Renal cortex interstitium (tissue), 11 donors: ENCODE results near the gene SLC22A17. TPM values are rescaled to one million over a fixed set of nuclear protein-coding genes. Genes with fewer than 3 reads are reported as not detected.

Source experiments
- DNase-seq, 11 donors: peaks; one replicate each; pipeline ENCODE4 v3.0.0-alpha.2; 2013; ENCODE audit warnings: low read depth in 9 of 11, low spot score in 4 of 11; ENCODE audit errors: extremely low read depth in 1 of 11
- polyA plus RNA-seq, 3 donors: library from polyadenylated mRNA; unstranded; fragments of 120-200 nt; gene quantifications; one replicate each; pipeline ENCODE4 v1.2.1, GENCODE V29; 2013; ENCODE audit not compliant: insufficient read length in 3 of 3

Gene SLC22A17
- polyA plus RNA-seq, 3 donors, result 50.0 to 79.3 (median 58.6) TPM

GRCh38 chr14:23371865-23372264 is 19.2 kb upstream of the SLC22A17 start:
- no peak for DNase-seq

GRCh38 chr14:23370221-23370620 is 17.5 kb upstream of the SLC22A17 start:
- no peak for DNase-seq

- peak in 8 of 11 donors; percentile 59 to 87 (median 82) for DNase-seq
These were observed 13.8 kb upstream of the SLC22A17 start for GRCh38 chr14:23366426-23366921.

- DNase-seq, result peak in 10 of 11 donors; percentile 82 to 94 (median 89)
These were observed 13.2 kb upstream of the SLC22A17 start for GRCh38 chr14:23365732-23366425.

GRCh38 chr14:23365036-23365731 is 12.5 kb upstream of the SLC22A17 start, which contains the start of gene EFS:
TSS of gene EFS (minus strand) at chr14:23365172. CDS start at chr14:23365025, 147 bp downstream.
- peak in 4 of 11 donors; percentile 10 to 42 (median 32) for DNase-seq

- DNase-seq, result peak in 4 of 11 donors; percentile 20 to 25 (median 22)
These were observed 11.7 kb upstream of the SLC22A17 start for GRCh38 chr14:23364164-23365035.

- DNase-seq, result no peak
These were observed 9.5 kb upstream of the SLC22A17 start for GRCh38 chr14:23362200-23362599.

- DNase-seq, result no peak
These were observed 9.1 kb upstream of the SLC22A17 start for GRCh38 chr14:23361763-23362162.

GRCh38 chr14:23361320-23361719 is 8.6 kb upstream of the SLC22A17 start:
- DNase-seq, result no peak

GRCh38 chr14:23360496-23360895 is 7.8 kb upstream of the SLC22A17 start:
- no peak for DNase-seq

GRCh38 chr14:23359722-23360447 is 7.2 kb upstream of the SLC22A17 start:
- DNase-seq, result no peak

GRCh38 chr14:23359167-23359626 is 6.5 kb upstream of the SLC22A17 start:
- DNase-seq, result no peak

- DNase-seq, result no peak
These were observed 6.0 kb upstream of the SLC22A17 start for GRCh38 chr14:23358553-23359166.

GRCh38 chr14:23358042-23358441 is 5.4 kb upstream of the SLC22A17 start:
- DNase-seq, result no peak

GRCh38 chr14:23357261-23357660 is 4.6 kb upstream of the SLC22A17 start:
- no peak for DNase-seq

- no peak for DNase-seq
These were observed 4.0 kb upstream of the SLC22A17 start for GRCh38 chr14:23356662-23357061.

- no peak for DNase-seq
These were observed 3.3 kb upstream of the SLC22A17 start for GRCh38 chr14:23355871-23356435.

- no peak for DNase-seq
These were observed 2.3 kb upstream of the SLC22A17 start for GRCh38 chr14:23354990-23355389.
